Ovary (tissue), 3 donors: ENCODE data around the gene PDSS2.

Experiments used
- POLR2A ChIP-seq: fragments of 450-650 bp; IDR thresholded peaks from one replicate; pipeline ENCODE4 v1.6.1; 2017; ENCODE audit warnings: antibody characterized with exemption, mild to moderate bottlenecking, moderate library complexity
- TF ChIP-seq, protein P1 (sequence below), 3 donors: fragments of 450-650 bp in 2 of 3; fragments of 200-600 bp in 1 of 3; IDR thresholded peaks; one replicate each; pipeline versions ENCODE4 v1.5.1 to v1.8.0; 2016 to 2022; ENCODE audit warnings: antibody characterized with exemption in 3 of 3, mild to moderate bottlenecking in 1 of 3
- donor health status: DM: no; HTN: no; CAD: no.

DNA sequence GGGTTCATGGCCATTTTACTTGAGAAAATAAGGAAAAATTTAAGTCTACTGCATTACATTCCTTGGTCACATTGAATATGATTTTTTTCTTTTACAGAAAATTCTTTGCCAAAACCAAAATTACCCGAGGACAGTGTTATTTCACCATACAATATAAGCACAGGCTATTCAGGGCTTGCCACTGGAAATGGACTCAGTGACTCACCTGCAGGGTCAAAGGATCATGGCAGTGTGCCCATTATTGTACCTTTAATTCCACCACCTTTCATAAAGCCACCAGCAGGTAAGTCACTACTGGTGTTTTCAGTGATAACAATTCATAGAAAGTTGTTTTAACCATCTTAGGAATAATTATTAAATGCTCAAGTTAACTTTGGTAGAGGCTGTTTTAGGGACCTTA is 46.8 kb upstream of the PDSS2 start:
- TF ChIP-seq, protein P1, sequence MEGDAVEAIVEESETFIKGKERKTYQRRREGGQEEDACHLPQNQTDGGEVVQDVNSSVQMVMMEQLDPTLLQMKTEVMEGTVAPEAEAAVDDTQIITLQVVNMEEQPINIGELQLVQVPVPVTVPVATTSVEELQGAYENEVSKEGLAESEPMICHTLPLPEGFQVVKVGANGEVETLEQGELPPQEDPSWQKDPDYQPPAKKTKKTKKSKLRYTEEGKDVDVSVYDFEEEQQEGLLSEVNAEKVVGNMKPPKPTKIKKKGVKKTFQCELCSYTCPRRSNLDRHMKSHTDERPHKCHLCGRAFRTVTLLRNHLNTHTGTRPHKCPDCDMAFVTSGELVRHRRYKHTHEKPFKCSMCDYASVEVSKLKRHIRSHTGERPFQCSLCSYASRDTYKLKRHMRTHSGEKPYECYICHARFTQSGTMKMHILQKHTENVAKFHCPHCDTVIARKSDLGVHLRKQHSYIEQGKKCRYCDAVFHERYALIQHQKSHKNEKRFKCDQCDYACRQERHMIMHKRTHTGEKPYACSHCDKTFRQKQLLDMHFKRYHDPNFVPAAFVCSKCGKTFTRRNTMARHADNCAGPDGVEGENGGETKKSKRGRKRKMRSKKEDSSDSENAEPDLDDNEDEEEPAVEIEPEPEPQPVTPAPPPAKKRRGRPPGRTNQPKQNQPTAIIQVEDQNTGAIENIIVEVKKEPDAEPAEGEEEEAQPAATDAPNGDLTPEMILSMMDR (IDR thresholded peaks at IDR 0.05): no peak
- TF ChIP-seq POLR2A: no peak
